ENCODE measurements around the gene PLCB4.

DNA sequence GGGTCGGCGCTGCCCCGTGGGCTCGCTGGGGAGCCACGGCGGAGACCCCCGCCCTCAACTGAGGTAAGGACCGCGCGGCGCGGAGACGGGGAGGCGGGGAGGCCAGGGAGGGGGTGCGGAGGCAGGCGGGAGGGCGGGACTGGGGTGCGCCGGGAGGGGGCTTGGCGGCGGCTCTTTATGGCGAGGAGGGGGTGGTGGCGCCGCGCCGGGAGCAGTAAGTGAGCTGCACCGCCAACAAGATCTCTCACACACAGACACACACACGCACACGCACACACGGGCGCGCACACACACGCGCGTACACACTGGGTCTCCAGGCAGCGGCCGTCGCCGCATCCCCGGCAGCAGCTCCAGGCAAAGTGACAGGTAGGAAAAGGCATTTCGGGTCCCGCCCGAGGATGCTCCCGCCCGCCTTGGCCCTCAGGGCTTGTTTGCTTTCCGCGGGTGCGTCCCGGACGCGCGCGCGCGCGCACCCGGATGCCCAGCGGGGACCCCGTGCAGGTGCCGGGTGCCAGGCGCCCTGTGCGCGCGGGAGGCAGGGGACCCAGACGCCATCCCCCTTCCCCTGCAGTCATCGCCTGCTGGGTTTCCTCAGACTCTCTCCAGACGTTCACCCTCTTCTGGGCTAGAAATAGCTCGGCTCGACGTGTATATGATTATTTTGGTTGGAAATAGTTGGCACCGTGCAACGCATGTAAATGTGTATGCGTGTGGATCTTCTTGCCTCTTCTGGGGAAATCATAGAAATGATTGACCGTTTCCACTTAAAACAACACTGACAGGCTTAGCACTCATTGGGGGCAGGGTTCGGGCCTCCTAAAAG, at the start of gene PLCB4:
- TF ChIP-seq ATF1 (CRISPR knock-in tag; IDR thresholded peaks at IDR 0.05) = no peak
- no peak for TF ChIP-seq ESRRA (CRISPR knock-in tag; IDR thresholded peaks at IDR 0.05; ENCODE audit: borderline replicate concordance)
- TF ChIP-seq, protein P1, sequence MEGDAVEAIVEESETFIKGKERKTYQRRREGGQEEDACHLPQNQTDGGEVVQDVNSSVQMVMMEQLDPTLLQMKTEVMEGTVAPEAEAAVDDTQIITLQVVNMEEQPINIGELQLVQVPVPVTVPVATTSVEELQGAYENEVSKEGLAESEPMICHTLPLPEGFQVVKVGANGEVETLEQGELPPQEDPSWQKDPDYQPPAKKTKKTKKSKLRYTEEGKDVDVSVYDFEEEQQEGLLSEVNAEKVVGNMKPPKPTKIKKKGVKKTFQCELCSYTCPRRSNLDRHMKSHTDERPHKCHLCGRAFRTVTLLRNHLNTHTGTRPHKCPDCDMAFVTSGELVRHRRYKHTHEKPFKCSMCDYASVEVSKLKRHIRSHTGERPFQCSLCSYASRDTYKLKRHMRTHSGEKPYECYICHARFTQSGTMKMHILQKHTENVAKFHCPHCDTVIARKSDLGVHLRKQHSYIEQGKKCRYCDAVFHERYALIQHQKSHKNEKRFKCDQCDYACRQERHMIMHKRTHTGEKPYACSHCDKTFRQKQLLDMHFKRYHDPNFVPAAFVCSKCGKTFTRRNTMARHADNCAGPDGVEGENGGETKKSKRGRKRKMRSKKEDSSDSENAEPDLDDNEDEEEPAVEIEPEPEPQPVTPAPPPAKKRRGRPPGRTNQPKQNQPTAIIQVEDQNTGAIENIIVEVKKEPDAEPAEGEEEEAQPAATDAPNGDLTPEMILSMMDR (IDR thresholded peaks at IDR 0.05) = no peak
- TF ChIP-seq SOX15 (CRISPR knock-in tag; IDR thresholded peaks at IDR 0.05) = no peak
- TF ChIP-seq CREB1 (CRISPR knock-in tag; IDR thresholded peaks at IDR 0.05) = no peak
- TF ChIP-seq SP1 (CRISPR knock-in tag; conservative IDR thresholded peaks at IDR 0.05) = no peak

Data from WTC11 (cell line).